Sigmoid colon (tissue), 7 donors: ENCODE measurements around the gene RPS15. TPM values are rescaled to one million over a fixed set of nuclear protein-coding genes. Genes with fewer than 3 reads are reported as not detected.

Experiments used
- DNase-seq: peaks from one replicate; pipeline ENCODE4 v3.0.0-alpha.2; 2019
- H3K27ac ChIP-seq, 4 donors: fragments of 200-600 bp; sonication (generic); one replicate each; pipeline ENCODE4 v1.5.1; 2016 to 2019; ENCODE audit warnings: mild to moderate bottlenecking in 1 of 4
- H3K27me3 ChIP-seq, 3 donors: fragments of 200-600 bp; sonication (generic); one replicate each; pipeline ENCODE4 v1.5.1; 2019; ENCODE audit warnings: mild to moderate bottlenecking in 1 of 3
- H3K36me3 ChIP-seq, 4 donors: fragments of 200-600 bp; sonication (generic); one replicate each; pipeline ENCODE4 v1.5.1; 2016 to 2019
- H3K4me1 ChIP-seq, 4 donors: fragments of 200-600 bp; sonication (generic); one replicate each; pipeline ENCODE4 v1.5.1; 2017 to 2019
- H3K4me3 ChIP-seq, 4 donors: fragments of 200-600 bp; sonication (generic); one replicate each; pipeline ENCODE4 v1.5.1; 2017 to 2019; ENCODE audit warnings: mild to moderate bottlenecking in 2 of 4, moderate library complexity in 1 of 4
- H3K9me3 ChIP-seq, 4 donors: fragments of 200-600 bp in 3 of 4; sonication (generic) in 3 of 4; one replicate each; pipeline versions ENCODE4 v1.5.1 to v1.6.1; 2013 to 2019
- EP300 ChIP-seq, 4 donors: sonication (generic); formaldehyde crosslinking; IDR thresholded peaks; one replicate each; pipeline ENCODE4 v1.6.1; 2017; ENCODE audit warnings: antibody characterized with exemption in 4 of 4
- POLR2A ChIP-seq, 2 donors: fragments of 450-650 bp; IDR thresholded peaks; one replicate each; pipeline ENCODE4 v1.6.1; 2016; ENCODE audit warnings: antibody characterized with exemption in 2 of 2, mild to moderate bottlenecking in 2 of 2, moderate library complexity in 2 of 2
- POLR2AphosphoS5 ChIP-seq, 4 donors: sonication (generic); formaldehyde crosslinking; IDR thresholded peaks; one replicate each; pipeline ENCODE4 v1.6.1; 2017; ENCODE audit warnings: antibody characterized with exemption in 4 of 4
- WGBS, 2 donors: extraction: QIAGEN DNeasy Blood & Tissue Kit; methylation state at CpG; one replicate each; pipeline ENCODE4 v1.1.7; 2013; 5-methylcytosine and 5-hydroxymethylcytosine counted together
- intact Hi-C: fragments of 100-400 bp; cut with DNase I; formaldehyde crosslinking; loops from one replicate; pipeline ENCODE4 v1.15.1; 2023
- polyA plus RNA-seq, 3 donors: library from polyadenylated mRNA; stranded (reverse); fragments of 200-250 nt; gene quantifications; one replicate each; pipeline ENCODE4 v1.2.3, GENCODE V29; 2013
- total RNA-seq, 4 donors: library from RNA; depleted of rRNA; stranded (reverse); fragments of >200 nt; gene quantifications; one replicate each; pipeline ENCODE4 v1.1.0, GENCODE V29; 2016
- TF ChIP-seq, protein P1 (sequence below), 4 experiments: fragments of 450-650 bp in 3 of 4; fragments of 200-600 bp in 1 of 4; IDR thresholded peaks; one replicate each; pipeline ENCODE4 v1.5.1; 2016 to 2019; ENCODE audit warnings: antibody characterized with exemption in 4 of 4, mild to moderate bottlenecking in 3 of 4, moderate library complexity in 2 of 4
- donor health status: healthy with polysubstance abuse.
- donor health status: Bipolar disorder and iron deficiency.
- donor health status: healthy.

RPS15 gene
- total and polyA plus RNA-seq, 7 donors = 2,516 to 5,641 (median 3,724) TPM

- H3K4me3 ChIP-seq = no peak overlapping the region
- peaks cover 6 to 19% (median 9%) of the 10 kb centered on the region in 3 donors for H3K27me3 ChIP-seq
- H3K4me1 ChIP-seq = peaks cover 0 to 21% (median 15%) of the 10 kb centered on the region in 4 donors
- WGBS, 2 donors = 69 to 92% methylated on average over 11 of the region's 11 CpGs
- H3K9me3 ChIP-seq = no peaks in the 10 kb centered on the region
- intact Hi-C loops = no loop called here
- H3K36me3 ChIP-seq = no peaks in the 10 kb centered on the region
- TF ChIP-seq EP300 (IDR thresholded peaks at IDR 0.05) = no peak
- TF ChIP-seq POLR2AphosphoS5 (IDR thresholded peaks at IDR 0.05) = no peak
- TF ChIP-seq, protein P1, sequence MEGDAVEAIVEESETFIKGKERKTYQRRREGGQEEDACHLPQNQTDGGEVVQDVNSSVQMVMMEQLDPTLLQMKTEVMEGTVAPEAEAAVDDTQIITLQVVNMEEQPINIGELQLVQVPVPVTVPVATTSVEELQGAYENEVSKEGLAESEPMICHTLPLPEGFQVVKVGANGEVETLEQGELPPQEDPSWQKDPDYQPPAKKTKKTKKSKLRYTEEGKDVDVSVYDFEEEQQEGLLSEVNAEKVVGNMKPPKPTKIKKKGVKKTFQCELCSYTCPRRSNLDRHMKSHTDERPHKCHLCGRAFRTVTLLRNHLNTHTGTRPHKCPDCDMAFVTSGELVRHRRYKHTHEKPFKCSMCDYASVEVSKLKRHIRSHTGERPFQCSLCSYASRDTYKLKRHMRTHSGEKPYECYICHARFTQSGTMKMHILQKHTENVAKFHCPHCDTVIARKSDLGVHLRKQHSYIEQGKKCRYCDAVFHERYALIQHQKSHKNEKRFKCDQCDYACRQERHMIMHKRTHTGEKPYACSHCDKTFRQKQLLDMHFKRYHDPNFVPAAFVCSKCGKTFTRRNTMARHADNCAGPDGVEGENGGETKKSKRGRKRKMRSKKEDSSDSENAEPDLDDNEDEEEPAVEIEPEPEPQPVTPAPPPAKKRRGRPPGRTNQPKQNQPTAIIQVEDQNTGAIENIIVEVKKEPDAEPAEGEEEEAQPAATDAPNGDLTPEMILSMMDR (IDR thresholded peaks at IDR 0.05) = no peak
- TF ChIP-seq POLR2A (IDR thresholded peaks at IDR 0.05) = no peak
- DNase-seq = no peak
- no peak overlapping the region for H3K27ac ChIP-seq
Measured at GRCh38 chr19:1488282-1488601, 50.0 kb downstream of the RPS15 start.

GRCh38 chr19:1489463-1490310 is 51.5 kb downstream of the RPS15 start:
- intact Hi-C loops = no loop called here

More at GRCh38 chr19:1489463-1490310, 51.5 kb downstream of the RPS15 start:
- peaks cover 6 to 19% (median 9%) of the 10 kb centered on the region in 3 donors for H3K27me3 ChIP-seq
- H3K4me1 ChIP-seq = peaks cover 0 to 21% (median 15%) of the 10 kb centered on the region in 4 donors
- no peaks in the 10 kb centered on the region for H3K36me3 ChIP-seq
- peak in 1 of 4 donors; percentile 50 for TF ChIP-seq POLR2AphosphoS5 (IDR thresholded peaks at IDR 0.05)
- TF ChIP-seq, protein P1 (IDR thresholded peaks at IDR 0.05) = no peak
- peak overlapping the region; percentile 76 to 83 (median 80) for H3K27ac ChIP-seq
- H3K9me3 ChIP-seq = no peaks in the 10 kb centered on the region
- peak overlapping the region; percentile 37 to 60 (median 54) for H3K4me3 ChIP-seq
- 14 to 17% methylated on average over 37 of the region's 37 CpGs for WGBS, 2 donors
- no peak for DNase-seq

Other genes with a start within 250 kb of the RPS15 start
- gene STK11, start 232.6 kb upstream of the RPS15 start, total RNA-seq = 10 to 100 TPM; 36.4 to 51.0 (median 42.7) TPM
- 10 to 100 TPM; 31.2 to 86.5 (median 41.8) TPM for gene STK11, start 232.6 kb upstream of the RPS15 start, polyA plus RNA-seq
- under 1 TPM in 3 of 4 donors, not detected in 1; 0.36 to 0.82 (median 0.81) TPM for gene CBARP, start 200.4 kb upstream of the RPS15 start, total RNA-seq
- gene CBARP, start 200.4 kb upstream of the RPS15 start, polyA plus RNA-seq = under 1 TPM in 1 of 3 donors, not detected in 2; 0.36 TPM
- gene ATP5F1D, start 196.6 kb upstream of the RPS15 start, total RNA-seq = 100 to 1,000 TPM in 3 of 4 donors, 10 to 100 TPM in 1; 74.7 to 112 (median 104) TPM
- 100 to 1,000 TPM; 294 to 390 (median 352) TPM for gene ATP5F1D, start 196.6 kb upstream of the RPS15 start, polyA plus RNA-seq
- gene MIDN, start 189.8 kb upstream of the RPS15 start, total RNA-seq = 10 to 100 TPM; 14.6 to 70.3 (median 15.4) TPM
- 10 to 100 TPM; 42.1 to 87.0 (median 57.7) TPM for gene MIDN, start 189.8 kb upstream of the RPS15 start, polyA plus RNA-seq
- gene CIRBP, start 169.1 kb upstream of the RPS15 start, total RNA-seq = 1,000 to 10,000 TPM in 1 of 4 donors, 100 to 1,000 TPM in 3; 602 to 1,004 (median 791) TPM
- 100 to 1,000 TPM; 129 to 455 (median 265) TPM for gene CIRBP, start 169.1 kb upstream of the RPS15 start, polyA plus RNA-seq
- gene FAM174C, start 162.9 kb upstream of the RPS15 start, total RNA-seq = 10 to 100 TPM; 24.7 to 49.3 (median 29.8) TPM
- 10 to 100 TPM; 37.0 to 87.8 (median 60.1) TPM for gene FAM174C, start 162.9 kb upstream of the RPS15 start, polyA plus RNA-seq
- gene EFNA2, start 152.5 kb upstream of the RPS15 start, total RNA-seq = not detected
- gene EFNA2, start 152.5 kb upstream of the RPS15 start, polyA plus RNA-seq = 10 to 100 TPM; 23.4 to 40.6 (median 25.2) TPM
- gene NDUFS7, start 54.5 kb upstream of the RPS15 start, total RNA-seq = 100 to 1,000 TPM in 3 of 4 donors, 10 to 100 TPM in 1; 99.4 to 156 (median 128) TPM
- gene NDUFS7, start 54.5 kb upstream of the RPS15 start, polyA plus RNA-seq = 100 to 1,000 TPM; 182 to 262 (median 192) TPM
- 10 to 100 TPM in 3 of 4 donors, 1 to 10 TPM in 1; 7.8 to 16.6 (median 11.5) TPM for gene GAMT, start 36.9 kb upstream of the RPS15 start, total RNA-seq
- gene GAMT, start 36.9 kb upstream of the RPS15 start, polyA plus RNA-seq = 1 to 10 TPM; 1.8 to 6.0 (median 5.7) TPM
- gene DAZAP1, start 30.8 kb upstream of the RPS15 start, total RNA-seq = 10 to 100 TPM; 28.2 to 54.4 (median 42.2) TPM
- gene DAZAP1, start 30.8 kb upstream of the RPS15 start, polyA plus RNA-seq = 100 to 1,000 TPM in 1 of 3 donors, 10 to 100 TPM in 2; 51.1 to 132 (median 51.6) TPM
- gene APC2, start 11.7 kb downstream of the RPS15 start, total RNA-seq = 1 to 10 TPM in 2 of 4 donors, under 1 TPM in 2; under 0.01 to 2.0 (median 0.91) TPM
- gene APC2, start 11.7 kb downstream of the RPS15 start, polyA plus RNA-seq = 1 to 10 TPM in 1 of 3 donors, not detected in 2; 1.2 TPM
- 10 to 100 TPM; 19.6 to 26.0 (median 22.2) TPM for gene C19orf25, start 40.8 kb downstream of the RPS15 start, total RNA-seq
- gene C19orf25, start 40.8 kb downstream of the RPS15 start, polyA plus RNA-seq = 10 to 100 TPM; 38.4 to 51.5 (median 48.3) TPM
- 1 to 10 TPM in 3 of 4 donors, under 1 TPM in 1; 0.99 to 5.0 (median 3.1) TPM for gene PCSK4, start 52.0 kb downstream of the RPS15 start, total RNA-seq
- gene PCSK4, start 52.0 kb downstream of the RPS15 start, polyA plus RNA-seq = 1 to 10 TPM in 2 of 3 donors, not detected in 1; 1.2 to 4.1 TPM
- 1 to 10 TPM in 2 of 4 donors, under 1 TPM in 1, not detected in 1; 0.33 to 2.9 (median 1.6) TPM for gene REEP6, start 52.8 kb downstream of the RPS15 start, total RNA-seq
- 1 to 10 TPM in 2 of 3 donors, under 1 TPM in 1; 0.92 to 5.6 (median 2.4) TPM for gene REEP6, start 52.8 kb downstream of the RPS15 start, polyA plus RNA-seq
- 1 to 10 TPM in 2 of 4 donors, under 1 TPM in 2; 0.71 to 5.8 (median 1.8) TPM for gene ADAMTSL5, start 74.6 kb downstream of the RPS15 start, total RNA-seq
- 1 to 10 TPM in 2 of 3 donors, not detected in 1; 1.6 to 1.8 TPM for gene ADAMTSL5, start 74.6 kb downstream of the RPS15 start, polyA plus RNA-seq
- under 1 TPM in 1 of 4 donors, not detected in 3; 0.36 TPM for gene PLK5, start 85.7 kb downstream of the RPS15 start, total RNA-seq
- under 1 TPM in 1 of 3 donors, not detected in 2; 0.32 TPM for gene PLK5, start 85.7 kb downstream of the RPS15 start, polyA plus RNA-seq
- 10 to 100 TPM in 3 of 4 donors, 1 to 10 TPM in 1; 7.4 to 16.1 (median 12.9) TPM for gene MEX3D, start 129.9 kb downstream of the RPS15 start, total RNA-seq
- gene MEX3D, start 129.9 kb downstream of the RPS15 start, polyA plus RNA-seq = 10 to 100 TPM in 1 of 3 donors, 1 to 10 TPM in 2; 4.8 to 10.3 (median 5.1) TPM
- 10 to 100 TPM; 52.3 to 88.6 (median 71.3) TPM for gene MBD3, start 154.5 kb downstream of the RPS15 start, total RNA-seq
- gene MBD3, start 154.5 kb downstream of the RPS15 start, polyA plus RNA-seq = 100 to 1,000 TPM in 1 of 3 donors, 10 to 100 TPM in 2; 26.1 to 105 (median 33.0) TPM
- gene UQCR11, start 167.1 kb downstream of the RPS15 start, total RNA-seq = 100 to 1,000 TPM in 3 of 4 donors, 10 to 100 TPM in 1; 81.1 to 176 (median 122) TPM
- 100 to 1,000 TPM; 158 to 339 (median 330) TPM for gene UQCR11, start 167.1 kb downstream of the RPS15 start, polyA plus RNA-seq
- 10 to 100 TPM; 29.6 to 50.2 (median 31.8) TPM for gene TCF3, start 214.2 kb downstream of the RPS15 start, total RNA-seq
- 10 to 100 TPM; 18.6 to 66.9 (median 28.4) TPM for gene TCF3, start 214.2 kb downstream of the RPS15 start, polyA plus RNA-seq